Mesenchymal stem cell (in vitro differentiated cells and primary cell): ENCODE measurements around the gene ATP8B3.

Source experiments
- DNase-seq: peaks from one replicate; pipeline ENCODE4 v3.0.0-alpha.2; 2013
- H2AFZ ChIP-seq: one replicate; pipeline ENCODE4 v1.6.1; 2013; ENCODE audit warnings: low read depth, mild to moderate bottlenecking, control low read depth, inconsistent platforms, low read length, moderate library complexity
- H2AK5ac ChIP-seq: 2 replicates; pipeline ENCODE4 v1.6.1; 2013; ENCODE audit warnings: low read length, moderate library complexity, mild to moderate bottlenecking, inconsistent platforms; ENCODE audit not compliant: severe bottlenecking
- H2BK120ac ChIP-seq: one replicate; pipeline ENCODE4 v1.6.1; 2013; ENCODE audit warnings: low read depth, mild to moderate bottlenecking, inconsistent platforms, low read length, moderate library complexity
- H2BK12ac ChIP-seq, 2 experiments: one replicate each; pipeline ENCODE4 v1.6.1; 2013; ENCODE audit warnings: inconsistent platforms in 2 of 2, low read length in 2 of 2, mild to moderate bottlenecking in 2 of 2, moderate library complexity in 2 of 2, control low read depth in 1 of 2
- H2BK15ac ChIP-seq: one replicate; pipeline ENCODE4 v1.6.1; 2013; ENCODE audit warnings: mild to moderate bottlenecking, low read depth, inconsistent platforms; ENCODE audit not compliant: poor library complexity, severe bottlenecking
- H2BK5ac ChIP-seq: 2 replicates; pipeline ENCODE4 v1.6.1; 2013; ENCODE audit warnings: low read depth, mild to moderate bottlenecking, low read length, control low read depth, inconsistent platforms; ENCODE audit not compliant: poor library complexity, severe bottlenecking
- H3K14ac ChIP-seq, 2 experiments: one replicate each; pipeline ENCODE4 v1.6.1; 2013; ENCODE audit warnings: inconsistent platforms in 2 of 2, low read length in 2 of 2, control low read depth in 1 of 2, mild to moderate bottlenecking in 1 of 2, moderate library complexity in 1 of 2
- H3K18ac ChIP-seq, 2 experiments: one replicate each; pipeline ENCODE4 v1.6.1; 2013; ENCODE audit warnings: inconsistent platforms in 2 of 2, low read length in 2 of 2, control low read depth in 1 of 2, low read depth in 1 of 2, mild to moderate bottlenecking in 1 of 2
- H3K23ac ChIP-seq, 2 experiments: one replicate each; pipeline ENCODE4 v1.6.1; 2013; ENCODE audit warnings: inconsistent platforms in 2 of 2, low read length in 2 of 2, mild to moderate bottlenecking in 2 of 2, moderate library complexity in 2 of 2, control low read depth in 1 of 2
- H3K27ac ChIP-seq: 2 replicates; pipeline ENCODE4 v1.5.1; 2013; ENCODE audit warnings: mild to moderate bottlenecking, moderate library complexity, low read length, control low read depth, inconsistent platforms; ENCODE audit not compliant: poor library complexity, severe bottlenecking
- H3K27me3 ChIP-seq, 2 experiments: 2 replicates each; pipeline versions ENCODE4 v1.6.1 to v1.7.0; 2013; ENCODE audit warnings: low read length in 2 of 2, mild to moderate bottlenecking in 2 of 2, moderate library complexity in 2 of 2, control low read depth in 1 of 2, inconsistent platforms in 1 of 2; ENCODE audit not compliant: control insufficient read depth in 1 of 2, insufficient read depth in 1 of 2
- H3K36me3 ChIP-seq, 2 experiments: 2 replicates each; pipeline versions ENCODE4 v1.6.1 to v1.7.0; 2013; ENCODE audit warnings: low read length in 2 of 2, control low read depth in 1 of 2, inconsistent platforms in 1 of 2, low read depth in 1 of 2, mild to moderate bottlenecking in 1 of 2; ENCODE audit not compliant: insufficient read depth in 2 of 2, control insufficient read depth in 1 of 2
- H3K4ac ChIP-seq, 2 experiments: one replicate each; pipeline ENCODE4 v1.6.1; 2013; ENCODE audit warnings: inconsistent platforms in 2 of 2, low read length in 2 of 2, mild to moderate bottlenecking in 2 of 2, moderate library complexity in 2 of 2, control low read depth in 1 of 2, low read depth in 1 of 2
- H3K4me1 ChIP-seq: 2 replicates; pipeline ENCODE4 v1.6.1; 2013; ENCODE audit warnings: low read depth, low read length, control low read depth; ENCODE audit not compliant: control insufficient read depth, insufficient read depth
- H3K4me2 ChIP-seq: 2 replicates; pipeline ENCODE4 v1.6.1; 2013; ENCODE audit warnings: low read length, mild to moderate bottlenecking, inconsistent platforms; ENCODE audit not compliant: poor library complexity, severe bottlenecking
- H3K4me3 ChIP-seq, 2 experiments: 2 replicates each; pipeline versions ENCODE4 v1.5.1 to v1.7.0; 2013; ENCODE audit warnings: low read length in 2 of 2, mild to moderate bottlenecking in 2 of 2, control low read depth in 1 of 2, low read depth in 1 of 2; ENCODE audit not compliant: insufficient read depth in 1 of 2
- H3K79me1 ChIP-seq: replicated peaks from 2 replicates; pipeline ENCODE4 v1.6.1; 2013; ENCODE audit warnings: mild to moderate bottlenecking, control low read depth, low read length, inconsistent platforms; ENCODE audit not compliant: poor library complexity, severe bottlenecking
- H3K9ac ChIP-seq: 2 replicates; pipeline ENCODE4 v1.7.0; 2013; ENCODE audit warnings: mild to moderate bottlenecking, low read length, moderate library complexity
- H3K9me3 ChIP-seq: 2 replicates; pipeline ENCODE4 v1.7.0; 2013; ENCODE audit warnings: mild to moderate bottlenecking, low read length; ENCODE audit not compliant: control insufficient read depth
- H4K8ac ChIP-seq: one replicate; pipeline ENCODE4 v1.6.1; 2013; ENCODE audit warnings: inconsistent platforms, mild to moderate bottlenecking, low read length, moderate library complexity
- H4K91ac ChIP-seq: one replicate; pipeline ENCODE4 v1.6.1; 2013; ENCODE audit warnings: mild to moderate bottlenecking, low read length, inconsistent platforms
- WGBS: methylation state at CpG from one replicate; pipeline ENCODE4 v1.1.7; 2013; ENCODE audit warnings: mixed read lengths; 5-methylcytosine and 5-hydroxymethylcytosine counted together

Gene ATP8B3

DNA sequence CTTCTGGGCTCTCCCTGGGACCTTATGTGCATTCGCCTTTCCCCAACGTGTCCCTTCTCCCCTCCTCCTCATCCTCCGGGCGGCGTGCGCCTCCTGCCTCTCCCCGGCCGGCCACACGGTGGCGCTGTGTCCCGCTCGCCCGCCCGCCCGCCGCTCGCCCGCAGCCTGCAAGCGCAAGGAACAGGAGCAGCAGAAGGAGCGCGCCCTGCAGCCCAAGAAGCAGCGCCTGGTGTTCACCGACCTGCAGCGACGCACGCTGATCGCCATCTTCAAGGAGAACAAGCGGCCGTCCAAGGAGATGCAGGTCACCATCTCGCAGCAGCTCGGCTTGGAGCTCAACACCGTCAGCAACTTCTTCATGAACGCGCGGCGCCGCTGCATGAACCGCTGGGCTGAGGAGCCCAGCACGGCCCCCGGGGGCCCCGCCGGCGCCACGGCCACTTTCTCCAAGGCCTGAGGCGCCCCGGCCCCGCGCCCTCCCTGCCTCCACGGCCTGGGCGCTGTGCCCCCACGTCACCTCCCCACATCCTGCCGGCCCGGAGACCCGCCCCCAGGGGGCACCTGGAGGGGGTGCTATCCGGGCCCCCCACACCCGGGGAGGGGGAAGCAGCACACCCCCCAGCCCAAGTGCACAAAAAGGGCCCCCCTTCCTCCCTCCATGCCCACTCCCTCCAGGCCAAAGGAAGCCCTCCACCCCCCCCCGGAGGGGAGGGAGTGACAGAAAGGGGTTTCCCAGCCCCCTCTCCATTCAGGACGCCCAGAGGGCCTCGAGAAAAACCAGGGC is 36.9 kb downstream of the ATP8B3 start:
- Histone ChIP-seq H4K8ac (no peak overlapping the region), H3K4me2 (no peak overlapping the region), H3K18ac (no peak overlapping the region), H3K4ac (no peak overlapping the region), H3K79me1 (no peaks in the 10 kb centered on the region), H2AFZ (no peak overlapping the region), H3K36me3 (no peaks in the 10 kb centered on the region), H2AK5ac (no peak overlapping the region), H2BK15ac (no peak overlapping the region), H3K4me1 (peaks cover 6% of the 10 kb centered on the region), H2BK12ac (no peak overlapping the region), H2BK120ac (no peak overlapping the region), H3K4me3 (peak overlapping the region in 1 of 2 experiments; percentile 3), H3K9me3 (peaks cover 18% of the 10 kb centered on the region), H3K14ac (no peak overlapping the region), H3K9ac (no peak overlapping the region), H4K91ac (no peak overlapping the region), H3K27ac (no peak overlapping the region), H3K23ac (no peak overlapping the region), H3K27me3 (peaks cover 65 to 67% of the 10 kb centered on the region in 2 experiments), H2BK5ac (no peak overlapping the region)
- DNase-seq: peak; percentile 16
- 2% methylated on average over 40 of the region's 59 CpGs for WGBS

- Histone ChIP-seq H2AFZ (no peak overlapping the region), H3K4ac (no peak overlapping the region), H4K91ac (no peak overlapping the region)
Measured at GRCh38 chr19:1773184-1773583, 38.9 kb downstream of the ATP8B3 start.

GRCh38 chr19:1770866-1771576 is 41.1 kb downstream of the ATP8B3 start:
- Histone ChIP-seq H3K4me3 (no peak overlapping the region), H3K27me3 (peaks cover 62 to 69% of the 10 kb centered on the region in 2 experiments), H3K14ac (no peak overlapping the region), H3K4ac (no peak overlapping the region), H3K18ac (no peak overlapping the region), H2BK15ac (no peak overlapping the region), H3K27ac (no peak overlapping the region), H4K91ac (no peak overlapping the region), H2AK5ac (no peak overlapping the region), H2BK12ac (no peak overlapping the region), H3K79me1 (no peaks in the 10 kb centered on the region), H3K4me2 (no peak overlapping the region), H2BK5ac (no peak overlapping the region), H3K4me1 (peaks cover 5% of the 10 kb centered on the region), H4K8ac (no peak overlapping the region), H2BK120ac (no peak overlapping the region), H3K23ac (no peak overlapping the region), H3K9ac (no peak overlapping the region), H2AFZ (no peak overlapping the region), H3K36me3 (no peaks in the 10 kb centered on the region), H3K9me3 (peaks cover 18% of the 10 kb centered on the region)
- 86% methylated on average over 3 of the region's 4 CpGs for WGBS
- no peak for DNase-seq

More at GRCh38 chr19:1773184-1773583, 38.9 kb downstream of the ATP8B3 start:
- Histone ChIP-seq H2BK12ac (no peak overlapping the region), H3K79me1 (no peaks in the 10 kb centered on the region), H3K4me1 (peaks cover 6% of the 10 kb centered on the region), H3K27me3 (peaks cover 59 to 67% of the 10 kb centered on the region in 2 experiments), H3K18ac (no peak overlapping the region), H3K9ac (no peak overlapping the region), H3K23ac (no peak overlapping the region), H3K27ac (no peak overlapping the region), H3K4me3 (no peak overlapping the region), H2AK5ac (no peak overlapping the region), H2BK120ac (no peak overlapping the region), H2BK15ac (no peak overlapping the region), H3K36me3 (no peaks in the 10 kb centered on the region), H4K8ac (no peak overlapping the region), H2BK5ac (no peak overlapping the region), H3K9me3 (peaks cover 18% of the 10 kb centered on the region), H3K14ac (no peak overlapping the region), H3K4me2 (no peak overlapping the region)
- 64% methylated on average over 8 of the region's 8 CpGs for WGBS
- no peak for DNase-seq

GRCh38 chr19:1769645-1769985 is 42.5 kb downstream of the ATP8B3 start:
- H3K18ac ChIP-seq: no peak overlapping the region
- no peak overlapping the region for H3K4me3 ChIP-seq
- no peak overlapping the region for H4K91ac ChIP-seq
- H2BK120ac ChIP-seq: no peak overlapping the region
- no peak overlapping the region for H2AK5ac ChIP-seq
- no peaks in the 10 kb centered on the region for H3K36me3 ChIP-seq
- H2BK15ac ChIP-seq: no peak overlapping the region
- H3K9ac ChIP-seq: no peak overlapping the region
- no peak for DNase-seq
- H3K27me3 ChIP-seq: peaks cover 62 to 71% of the 10 kb centered on the region in 2 experiments
- H2AFZ ChIP-seq: no peak overlapping the region
- no peaks in the 10 kb centered on the region for H3K79me1 ChIP-seq
- H2BK5ac ChIP-seq: no peak overlapping the region
- no peak overlapping the region for H3K14ac ChIP-seq
- H3K4ac ChIP-seq: no peak overlapping the region
- no peak overlapping the region for H2BK12ac ChIP-seq
- no peak overlapping the region for H3K23ac ChIP-seq
- H3K9me3 ChIP-seq: peaks cover 18% of the 10 kb centered on the region
- peaks cover 2% of the 10 kb centered on the region for H3K4me1 ChIP-seq
- no peak overlapping the region for H4K8ac ChIP-seq
- WGBS: 46% methylated on average over 9 of the region's 12 CpGs
- H3K27ac ChIP-seq: no peak overlapping the region
- no peak overlapping the region for H3K4me2 ChIP-seq
